ENCODE results near the gene ETFB.
"Not testable (repeated sequence)": the region's sequence is repeated elsewhere in the genome, so short reads cannot be mapped to it uniquely, and the experiment has no call there.

Gene ETFB

GRCh38 chr19:51365965-51366388, at the start of gene ETFB:
Gene ETFB, minus strand, starts transcription at chr19:51366388. Its CDS starts 62 bp downstream, at chr19:51366326.
- DNase-seq, result no peak
- TF ChIP-seq, protein P1, sequence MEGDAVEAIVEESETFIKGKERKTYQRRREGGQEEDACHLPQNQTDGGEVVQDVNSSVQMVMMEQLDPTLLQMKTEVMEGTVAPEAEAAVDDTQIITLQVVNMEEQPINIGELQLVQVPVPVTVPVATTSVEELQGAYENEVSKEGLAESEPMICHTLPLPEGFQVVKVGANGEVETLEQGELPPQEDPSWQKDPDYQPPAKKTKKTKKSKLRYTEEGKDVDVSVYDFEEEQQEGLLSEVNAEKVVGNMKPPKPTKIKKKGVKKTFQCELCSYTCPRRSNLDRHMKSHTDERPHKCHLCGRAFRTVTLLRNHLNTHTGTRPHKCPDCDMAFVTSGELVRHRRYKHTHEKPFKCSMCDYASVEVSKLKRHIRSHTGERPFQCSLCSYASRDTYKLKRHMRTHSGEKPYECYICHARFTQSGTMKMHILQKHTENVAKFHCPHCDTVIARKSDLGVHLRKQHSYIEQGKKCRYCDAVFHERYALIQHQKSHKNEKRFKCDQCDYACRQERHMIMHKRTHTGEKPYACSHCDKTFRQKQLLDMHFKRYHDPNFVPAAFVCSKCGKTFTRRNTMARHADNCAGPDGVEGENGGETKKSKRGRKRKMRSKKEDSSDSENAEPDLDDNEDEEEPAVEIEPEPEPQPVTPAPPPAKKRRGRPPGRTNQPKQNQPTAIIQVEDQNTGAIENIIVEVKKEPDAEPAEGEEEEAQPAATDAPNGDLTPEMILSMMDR (IDR thresholded peaks at IDR 0.05), result no peak

GRCh38 chr19:51415187-51415586, 49.0 kb upstream of the ETFB start:
- Histone ChIP-seq H3K4me3 (no peak overlapping the region), H3K27ac (no peak overlapping the region), H3K36me3 (no peaks in the 10 kb centered on the region), H3K27me3 (peaks cover 0 to 41% of the 10 kb centered on the region in 2 donors), H3K4me1 (no peaks in the 10 kb centered on the region), H3K9me3 (no peaks in the 10 kb centered on the region)
- TF ChIP-seq, protein P1 (IDR thresholded peaks at IDR 0.05), result no peak
- intact Hi-C loops (cut with DNase I; ENCODE audit: low total_unique reads), result no loop called here
- DNase-seq, result no peak

More at GRCh38 chr19:51365965-51366388, at the start of gene ETFB:
- no peaks in the 10 kb centered on the region for H3K27me3 ChIP-seq
- H3K4me3 ChIP-seq, result peak within 1 kb of the TSS; percentile 71 to 97
- H3K4me1 ChIP-seq, result peaks cover 0 to 34% (median 25%) of the 10 kb centered on the region in 4 donors
- peak within 1 kb of the TSS; percentile 97 for H3K27ac ChIP-seq
- no peaks in the 10 kb centered on the region for H3K9me3 ChIP-seq
- intact Hi-C loops (cut with DNase I; ENCODE audit: low total_unique reads), result loop anchor here (1.0 to 10.0 kb wide), 2 partner anchors 26 to 319 kb away; no protein-coding TSS in a partner anchor
- no peaks in the 10 kb centered on the region for H3K36me3 ChIP-seq

DNA sequence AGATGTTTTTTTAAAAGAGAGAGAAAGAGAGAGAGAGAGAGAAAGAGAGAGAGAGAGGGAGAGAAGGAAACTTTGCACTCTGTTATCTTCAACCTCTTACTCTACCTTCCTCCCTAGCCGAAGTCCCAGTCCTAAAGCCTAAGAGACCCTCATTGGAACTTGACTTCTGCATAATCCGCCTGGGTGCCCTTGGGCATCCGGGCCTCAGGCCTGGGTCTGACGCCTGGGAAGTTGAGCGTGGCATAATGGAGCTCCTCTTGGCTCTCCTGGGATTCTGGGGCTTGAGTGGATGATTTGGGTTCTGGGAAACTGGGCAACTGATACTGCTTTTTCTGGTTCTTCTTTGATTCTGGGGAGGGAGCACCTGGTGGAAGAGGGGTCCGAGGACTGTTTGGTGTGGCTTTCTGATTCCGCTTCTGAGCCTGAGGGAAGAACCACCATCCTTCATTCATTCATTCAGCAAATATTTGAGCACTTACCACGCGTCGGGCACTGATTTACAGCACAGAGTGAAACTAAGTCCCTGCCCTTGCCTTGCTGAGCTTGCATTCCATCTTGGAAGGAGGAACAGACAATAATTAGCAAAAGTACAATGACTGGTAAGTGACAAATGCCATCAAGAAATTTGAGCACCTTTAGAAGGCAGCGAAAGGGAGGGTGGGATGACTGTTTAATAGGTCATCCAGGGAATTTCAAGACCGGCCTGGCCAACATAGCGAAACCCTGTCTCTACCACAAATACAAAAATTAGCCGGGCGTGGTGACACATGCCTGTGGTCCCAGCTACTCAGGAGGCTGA, 45.0 kb upstream of the ETFB start:
- TF ChIP-seq, protein P1 (IDR thresholded peaks at IDR 0.05), result no peak
- H3K36me3 ChIP-seq, result no peaks in the 10 kb centered on the region
- no peaks in the 10 kb centered on the region for H3K4me1 ChIP-seq
- no peak for DNase-seq
- intact Hi-C loops (cut with DNase I; ENCODE audit: low total_unique reads), result no loop called here
- peaks cover 0 to 21% of the 10 kb centered on the region in 2 donors for H3K27me3 ChIP-seq
- no peaks in the 10 kb centered on the region for H3K9me3 ChIP-seq
- H3K27ac ChIP-seq, result no peak overlapping the region
- H3K4me3 ChIP-seq, result no peak overlapping the region

GRCh38 chr19:51407511-51408131, 41.4 kb upstream of the ETFB start:
- H3K27me3 ChIP-seq, result peaks cover 0 to 12% of the 10 kb centered on the region in 2 donors
- H3K36me3 ChIP-seq, result no peaks in the 10 kb centered on the region
- TF ChIP-seq, protein P1 (IDR thresholded peaks at IDR 0.05), result peak; percentile 21 to 31
- no peak for DNase-seq
- H3K9me3 ChIP-seq, result peaks cover 0 to 2% (median 0%) of the 10 kb centered on the region in 3 donors
- H3K4me3 ChIP-seq, result no peak overlapping the region
- H3K27ac ChIP-seq, result no peak overlapping the region
- H3K4me1 ChIP-seq, result no peaks in the 10 kb centered on the region
- intact Hi-C loops (cut with DNase I; ENCODE audit: low total_unique reads), result no loop called here

GRCh38 chr19:51402117-51402516, 35.9 kb upstream of the ETFB start:
- no peak for DNase-seq
- TF ChIP-seq, protein P1 (IDR thresholded peaks at IDR 0.05), result no peak
- no peak overlapping the region for H3K4me3 ChIP-seq
- no peaks in the 10 kb centered on the region for H3K4me1 ChIP-seq
- peaks cover 0 to 9% (median 0%) of the 10 kb centered on the region in 3 donors for H3K9me3 ChIP-seq
- intact Hi-C loops (cut with DNase I; ENCODE audit: low total_unique reads), result no loop called here
- H3K27me3 ChIP-seq, result peaks cover 0 to 4% of the 10 kb centered on the region in 2 donors
- no peaks in the 10 kb centered on the region for H3K36me3 ChIP-seq
- H3K27ac ChIP-seq, result no peak overlapping the region

DNA sequence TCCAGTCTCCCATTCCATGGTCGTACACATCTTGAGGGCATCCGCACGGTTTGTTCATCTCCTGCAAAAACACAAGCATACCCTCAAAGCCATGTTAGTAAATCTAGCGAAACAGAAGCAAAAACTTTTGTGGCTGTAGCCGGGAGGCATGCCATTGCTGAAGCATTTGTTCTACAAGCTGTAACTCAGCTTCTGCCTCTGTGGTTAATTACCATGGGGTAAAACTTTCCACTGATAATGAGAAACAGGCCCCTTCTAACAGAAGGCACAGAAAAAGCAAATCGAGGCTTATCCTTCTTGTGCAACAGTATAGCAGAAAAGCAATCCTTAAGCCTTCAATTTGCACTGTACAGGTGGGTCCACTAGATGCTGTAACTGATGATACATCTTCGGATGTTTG, 33.7 kb upstream of the ETFB start:
- intact Hi-C loops (cut with DNase I; ENCODE audit: low total_unique reads); DNase-seq; H3K36me3 ChIP-seq; H3K4me1 ChIP-seq; H3K27me3 ChIP-seq; H3K4me3 ChIP-seq; H3K27ac ChIP-seq; H3K9me3 ChIP-seq: not testable (repeated sequence)

Measured in tibial artery (tissue), 4 donors.